Measurements from ENCODE around the gene TFF3.

DNA sequence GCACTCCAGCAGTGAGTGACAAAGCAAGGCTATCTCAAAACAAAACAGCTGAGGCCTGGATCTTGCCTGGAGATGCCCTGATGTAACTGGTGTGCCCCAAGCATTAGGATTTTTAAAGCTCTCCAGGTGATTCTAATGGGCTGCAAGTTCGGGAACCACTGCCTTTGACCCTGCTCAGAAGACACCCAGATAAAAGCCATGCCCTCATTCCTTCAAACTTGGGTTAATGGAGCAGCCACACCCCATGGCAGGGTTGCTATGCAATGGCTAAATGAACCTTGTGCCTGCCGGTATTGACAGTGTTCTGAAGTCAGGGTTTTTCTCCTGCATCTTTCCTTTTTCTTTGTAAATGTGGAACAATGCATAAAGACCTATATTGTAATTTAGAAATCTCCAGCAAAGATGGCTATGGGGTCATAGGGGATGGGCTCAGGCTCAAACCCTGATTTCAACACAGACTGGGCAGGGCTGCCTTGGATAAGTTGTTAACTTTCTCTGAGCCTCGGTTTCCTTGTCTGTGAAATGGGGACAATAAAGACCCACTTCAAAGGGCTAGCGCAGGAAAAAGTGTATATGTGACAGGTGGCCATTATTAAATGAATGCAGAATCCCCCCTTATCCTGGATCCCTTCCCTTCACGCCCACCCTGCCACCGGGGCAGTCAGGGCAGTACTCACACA is 453 bp downstream of the TFF3 start:
- TF ChIP-seq, protein P1, sequence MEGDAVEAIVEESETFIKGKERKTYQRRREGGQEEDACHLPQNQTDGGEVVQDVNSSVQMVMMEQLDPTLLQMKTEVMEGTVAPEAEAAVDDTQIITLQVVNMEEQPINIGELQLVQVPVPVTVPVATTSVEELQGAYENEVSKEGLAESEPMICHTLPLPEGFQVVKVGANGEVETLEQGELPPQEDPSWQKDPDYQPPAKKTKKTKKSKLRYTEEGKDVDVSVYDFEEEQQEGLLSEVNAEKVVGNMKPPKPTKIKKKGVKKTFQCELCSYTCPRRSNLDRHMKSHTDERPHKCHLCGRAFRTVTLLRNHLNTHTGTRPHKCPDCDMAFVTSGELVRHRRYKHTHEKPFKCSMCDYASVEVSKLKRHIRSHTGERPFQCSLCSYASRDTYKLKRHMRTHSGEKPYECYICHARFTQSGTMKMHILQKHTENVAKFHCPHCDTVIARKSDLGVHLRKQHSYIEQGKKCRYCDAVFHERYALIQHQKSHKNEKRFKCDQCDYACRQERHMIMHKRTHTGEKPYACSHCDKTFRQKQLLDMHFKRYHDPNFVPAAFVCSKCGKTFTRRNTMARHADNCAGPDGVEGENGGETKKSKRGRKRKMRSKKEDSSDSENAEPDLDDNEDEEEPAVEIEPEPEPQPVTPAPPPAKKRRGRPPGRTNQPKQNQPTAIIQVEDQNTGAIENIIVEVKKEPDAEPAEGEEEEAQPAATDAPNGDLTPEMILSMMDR (IDR thresholded peaks at IDR 0.05) = no peak
- no peak for TF ChIP-seq EP300 (IDR thresholded peaks at IDR 0.05; ENCODE audit: low read depth)
- TF ChIP-seq POLR2AphosphoS5 (IDR thresholded peaks at IDR 0.05) = no peak
- TF ChIP-seq POLR2A (IDR thresholded peaks at IDR 0.05) = no peak

Measured in transverse colon (tissue), 4 donors.